ENCODE data around the gene FAM3B. TPM values are rescaled to one million over a fixed set of nuclear protein-coding genes. Genes with fewer than 3 reads are reported as not detected.

The FAM3B gene
- polyA plus RNA-seq, 1 experiment, result not detected

DNA sequence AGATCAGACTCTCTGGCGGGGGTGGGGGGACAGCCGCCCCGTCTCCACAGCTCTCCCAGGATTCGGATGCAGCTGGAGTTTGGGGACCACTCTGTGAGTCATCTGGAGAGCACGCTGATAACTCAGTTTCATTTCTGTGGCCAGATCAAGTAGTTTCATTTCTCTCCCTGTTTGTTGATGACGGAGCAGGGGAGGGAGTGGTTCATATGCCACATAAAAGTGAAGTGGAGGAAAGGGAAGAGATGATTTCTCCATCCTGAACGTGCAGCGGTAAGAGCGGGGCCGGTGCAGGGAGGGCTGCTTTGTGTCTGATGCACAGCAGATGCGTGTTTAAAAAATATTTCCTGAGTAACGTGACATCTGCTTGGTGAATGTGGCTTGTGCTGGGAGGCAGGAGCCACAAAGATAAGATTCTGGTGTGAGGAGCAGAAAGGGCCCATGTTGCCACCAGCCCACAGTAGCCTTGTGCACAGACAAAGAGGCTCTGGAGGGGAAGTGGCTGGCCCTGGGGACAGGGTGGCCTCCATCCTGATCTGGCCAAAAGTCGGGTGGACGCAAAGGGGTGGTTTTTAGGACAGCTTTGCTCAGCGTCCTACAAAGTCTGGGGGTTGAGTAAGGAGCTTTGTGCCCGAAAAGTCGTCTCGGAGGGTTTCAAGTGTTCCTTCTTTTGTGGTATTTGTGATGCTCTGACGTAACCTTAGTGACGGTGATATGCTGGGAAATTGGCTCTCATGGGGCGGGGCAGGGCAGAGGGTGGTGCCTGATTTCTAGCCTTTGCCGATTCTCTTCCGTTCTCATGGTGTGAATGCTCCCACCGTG, 45.4 kb downstream of the FAM3B start, which contains the start of gene MX2:
Gene MX2 (plus strand): TSS at position 242 of the 819 bp plus-strand sequence. CDS start 14,880 bp downstream, outside the sequence.
- no peak within 1 kb of the TSS for H3K4me3 ChIP-seq (ENCODE audit: low read depth, low read length)
- no peaks in the 10 kb centered on the region; the same call in 1 of the 2 replicates for H3K9me3 ChIP-seq (ENCODE audit: control insufficient read depth, insufficient read depth, low read length)
- ChIA-PET POLR2A (no interaction called here), CTCF (no interaction called here)
- TF ChIP-seq, protein P1, sequence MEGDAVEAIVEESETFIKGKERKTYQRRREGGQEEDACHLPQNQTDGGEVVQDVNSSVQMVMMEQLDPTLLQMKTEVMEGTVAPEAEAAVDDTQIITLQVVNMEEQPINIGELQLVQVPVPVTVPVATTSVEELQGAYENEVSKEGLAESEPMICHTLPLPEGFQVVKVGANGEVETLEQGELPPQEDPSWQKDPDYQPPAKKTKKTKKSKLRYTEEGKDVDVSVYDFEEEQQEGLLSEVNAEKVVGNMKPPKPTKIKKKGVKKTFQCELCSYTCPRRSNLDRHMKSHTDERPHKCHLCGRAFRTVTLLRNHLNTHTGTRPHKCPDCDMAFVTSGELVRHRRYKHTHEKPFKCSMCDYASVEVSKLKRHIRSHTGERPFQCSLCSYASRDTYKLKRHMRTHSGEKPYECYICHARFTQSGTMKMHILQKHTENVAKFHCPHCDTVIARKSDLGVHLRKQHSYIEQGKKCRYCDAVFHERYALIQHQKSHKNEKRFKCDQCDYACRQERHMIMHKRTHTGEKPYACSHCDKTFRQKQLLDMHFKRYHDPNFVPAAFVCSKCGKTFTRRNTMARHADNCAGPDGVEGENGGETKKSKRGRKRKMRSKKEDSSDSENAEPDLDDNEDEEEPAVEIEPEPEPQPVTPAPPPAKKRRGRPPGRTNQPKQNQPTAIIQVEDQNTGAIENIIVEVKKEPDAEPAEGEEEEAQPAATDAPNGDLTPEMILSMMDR (IDR thresholded peaks at IDR 0.05; ENCODE audit: low read depth, low read length), result no peak
- peak within 1 kb of the TSS; percentile 39 for H3K27ac ChIP-seq (ENCODE audit: low read depth, low read length)
- DNase-seq (ENCODE audit: low read depth, low spot score), result peak; percentile 37
- peaks cover 7% of the 10 kb centered on the region for H3K27me3 ChIP-seq (ENCODE audit: control insufficient read depth, insufficient read depth, low read length)

DNA sequence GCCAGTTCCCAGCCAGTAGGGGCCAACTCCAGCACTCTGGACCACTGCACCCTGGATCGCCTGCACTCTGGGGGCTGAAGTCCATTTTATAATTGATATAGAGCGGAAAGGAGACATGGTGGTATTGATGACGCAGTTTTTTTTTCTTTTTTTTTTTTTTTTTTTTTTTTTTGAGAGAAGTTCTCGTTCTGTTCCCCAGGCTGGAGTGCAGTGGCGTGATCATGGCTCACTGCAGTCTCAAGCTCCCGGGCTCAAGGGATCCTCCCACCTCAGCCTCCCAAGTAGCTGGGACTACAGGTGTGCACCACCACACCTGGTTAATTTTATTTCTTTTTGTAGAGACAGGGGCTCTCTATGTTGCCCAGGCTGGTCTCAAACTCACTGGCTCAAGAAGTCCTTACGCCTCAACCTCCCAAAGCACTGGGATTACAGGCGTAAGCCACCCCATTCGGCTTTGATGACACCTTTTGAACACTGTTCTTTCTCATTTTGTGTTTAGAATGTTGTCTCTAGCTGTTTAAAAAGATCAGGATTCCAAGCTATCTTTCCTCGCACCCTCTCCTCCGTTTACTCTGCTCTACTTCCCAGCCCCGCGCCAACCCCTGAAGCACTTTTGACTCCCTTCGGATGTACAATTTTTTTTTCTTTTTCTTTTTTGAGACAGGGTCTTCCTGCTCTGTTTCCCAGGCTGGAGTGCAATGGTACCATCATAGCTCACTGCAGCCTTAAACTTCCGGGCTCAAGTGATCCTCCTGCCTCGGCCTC, 46.2 kb downstream of the FAM3B start:
- no peak overlapping the region for H3K4me3 ChIP-seq (ENCODE audit: low read depth, low read length)
- POLR2A ChIA-PET, result no interaction called here
- DNase-seq (ENCODE audit: low read depth, low spot score), result no peak

DNA sequence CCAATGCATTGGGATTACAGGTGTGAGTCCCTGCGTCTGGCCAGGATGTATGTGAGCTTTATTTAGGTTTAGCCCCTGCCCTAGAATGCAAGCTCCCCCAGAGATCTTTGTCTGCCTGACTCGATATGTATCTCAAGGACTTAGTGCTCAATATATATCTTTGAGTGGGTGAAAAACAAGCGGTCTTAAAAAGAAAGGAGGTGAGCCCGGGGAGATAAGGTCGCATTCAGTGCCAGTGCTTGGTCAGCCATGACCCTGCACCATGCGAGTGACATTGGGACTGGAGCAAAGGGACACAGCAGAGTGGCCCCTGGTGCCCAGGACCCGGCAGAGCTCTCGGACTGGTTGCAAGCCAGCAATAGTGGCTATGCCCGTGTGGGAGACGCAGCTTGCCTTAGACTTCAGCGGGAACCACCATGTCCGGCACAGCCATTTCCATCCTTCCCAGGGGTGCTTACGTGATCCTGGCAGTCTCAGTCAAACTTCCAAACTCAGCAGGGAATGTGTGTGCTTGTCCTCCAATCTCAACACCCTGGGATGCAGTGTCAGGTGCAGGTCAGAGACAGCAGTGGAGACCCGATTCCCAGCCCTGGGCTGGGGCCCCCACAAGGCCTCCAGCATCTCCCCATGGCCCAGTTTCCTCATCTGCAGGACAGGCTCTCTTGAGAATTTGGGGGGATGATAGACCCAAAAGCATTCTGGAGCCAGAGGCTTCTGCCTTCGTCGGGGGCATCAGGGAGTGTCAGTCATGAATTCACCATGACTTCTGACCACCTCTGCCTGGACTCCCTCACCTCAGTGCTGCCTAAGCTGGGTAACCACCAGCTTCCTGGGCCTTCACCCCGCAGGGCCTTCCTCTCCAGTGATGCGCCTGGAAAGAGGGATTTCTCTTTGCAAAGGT, 47.0 kb downstream of the FAM3B start:
- ChIA-PET POLR2A (interaction anchor here (0.5 kb wide), 1 partner anchor 232 kb away, joined by 3 read pairs; no protein-coding TSS in a partner anchor), CTCF (no interaction called here)
- no peaks in the 10 kb centered on the region; the same call in 1 of the 2 replicates for H3K9me3 ChIP-seq (ENCODE audit: control insufficient read depth, insufficient read depth, low read length)
- H3K27me3 ChIP-seq (ENCODE audit: control insufficient read depth, insufficient read depth, low read length), result no peaks in the 10 kb centered on the region
- no peak for DNase-seq (ENCODE audit: low read depth, low spot score)
- no peak overlapping the region for H3K4me3 ChIP-seq (ENCODE audit: low read depth, low read length)
- H3K27ac ChIP-seq (ENCODE audit: low read depth, low read length), result no peak overlapping the region
- TF ChIP-seq, protein P1 (IDR thresholded peaks at IDR 0.05; ENCODE audit: low read depth, low read length), result no peak

More for the DNA sequence above, 46.2 kb downstream of the FAM3B start:
- CTCF ChIA-PET, result interaction anchor here (0.6 kb wide), 1 partner anchor 675 kb away, joined by 3 read pairs; no protein-coding TSS in a partner anchor
- Histone ChIP-seq H3K27me3 (ENCODE audit: control insufficient read depth, insufficient read depth, low read length) (peaks cover 2% of the 10 kb centered on the region), H3K27ac (ENCODE audit: low read depth, low read length) (no peak overlapping the region), H3K9me3 (ENCODE audit: control insufficient read depth, insufficient read depth, low read length) (no peaks in the 10 kb centered on the region; the same call in 1 of the 2 replicates)
- TF ChIP-seq, protein P1 (IDR thresholded peaks at IDR 0.05; ENCODE audit: low read depth, low read length), result no peak

DNA sequence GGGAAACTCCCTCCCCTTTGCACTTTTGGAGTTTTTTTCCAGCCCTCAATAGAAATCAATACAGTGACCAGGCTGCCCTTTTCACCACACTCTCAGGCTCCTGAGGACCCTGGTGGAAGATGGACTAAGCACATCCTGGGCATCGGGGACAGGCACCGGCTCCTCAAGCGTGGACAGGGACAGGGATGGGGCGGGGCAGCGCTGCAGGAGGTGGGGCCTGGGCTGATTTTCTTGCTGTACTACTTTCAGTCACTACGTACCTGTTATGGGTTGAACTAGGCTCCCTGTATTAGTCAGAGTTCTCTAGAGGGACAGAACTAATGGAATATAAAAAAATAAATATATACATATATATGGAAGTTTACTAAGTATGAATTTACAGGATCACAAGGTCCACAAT, 47.7 kb downstream of the FAM3B start:
- ChIA-PET POLR2A (interaction anchor here (0.5 kb wide), 1 partner anchor 232 kb away, joined by 3 read pairs; no protein-coding TSS in a partner anchor), CTCF (no interaction called here)
- H3K4me3 ChIP-seq (ENCODE audit: low read depth, low read length), result no peak overlapping the region

More for the DNA sequence above, 47.7 kb downstream of the FAM3B start:
- H3K27me3 ChIP-seq (ENCODE audit: control insufficient read depth, insufficient read depth, low read length), result no peaks in the 10 kb centered on the region
- no peak for DNase-seq (ENCODE audit: low read depth, low spot score)
- TF ChIP-seq, protein P1 (IDR thresholded peaks at IDR 0.05; ENCODE audit: low read depth, low read length), result no peak
- no peaks in the 10 kb centered on the region; the same call in 1 of the 2 replicates for H3K9me3 ChIP-seq (ENCODE audit: control insufficient read depth, insufficient read depth, low read length)
- H3K27ac ChIP-seq (ENCODE audit: low read depth, low read length), result no peak overlapping the region
